SHP77 treated with DMSO at 0.1 percent for 48 hours (cell line): Measurements from ENCODE around the gene C1orf52.

Experiments used
- DNase-seq: peaks from one replicate; lab custom pipeline; 2025; lab: John Stamatoyannopoulos, UW

The C1orf52 gene

DNA sequence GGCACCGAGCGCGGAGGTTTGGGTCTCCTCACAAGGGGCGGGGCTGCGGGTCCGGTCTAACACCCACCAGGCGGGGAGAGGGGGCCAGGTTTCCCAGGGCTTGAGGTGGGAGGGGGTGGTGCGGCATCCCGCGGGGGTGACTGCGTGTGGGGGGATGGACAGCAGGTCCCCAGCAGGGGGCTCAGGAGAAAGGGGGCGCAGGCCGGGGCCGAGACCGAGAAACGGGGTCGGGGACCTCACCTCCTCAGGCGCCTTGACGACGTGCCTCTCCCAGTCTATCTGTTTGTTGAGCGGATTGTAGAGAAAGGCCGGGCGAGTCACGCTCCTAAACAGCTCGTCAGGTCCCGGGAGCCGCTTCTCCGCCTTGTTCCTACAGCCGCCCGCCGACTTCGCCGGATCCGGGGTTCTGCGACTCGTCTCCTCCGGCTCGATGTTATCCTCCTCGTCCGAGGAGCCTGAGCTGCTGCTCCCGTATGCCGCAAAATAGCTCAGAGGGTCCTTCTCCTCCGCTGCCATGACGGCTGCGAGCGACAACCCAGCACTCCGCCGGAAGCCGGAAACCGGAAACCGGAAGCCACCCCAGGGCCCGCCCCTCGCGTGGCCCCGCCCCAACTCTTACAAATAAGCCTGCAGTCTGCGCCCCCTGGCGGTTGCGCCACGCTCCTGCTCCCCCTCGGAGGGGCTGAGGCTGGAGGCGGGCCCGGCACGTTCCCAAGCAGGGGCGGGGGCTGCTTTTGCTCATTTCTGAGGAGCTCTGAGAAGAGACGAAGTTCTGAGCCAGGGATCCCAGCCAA lies at the start of gene C1orf52:
Gene C1orf52 (minus strand): TSS at position 545 of the 794 bp plus-strand sequence. CDS start 29 bp downstream, at position 516.
- DNase-seq: peak; percentile 61

DNA sequence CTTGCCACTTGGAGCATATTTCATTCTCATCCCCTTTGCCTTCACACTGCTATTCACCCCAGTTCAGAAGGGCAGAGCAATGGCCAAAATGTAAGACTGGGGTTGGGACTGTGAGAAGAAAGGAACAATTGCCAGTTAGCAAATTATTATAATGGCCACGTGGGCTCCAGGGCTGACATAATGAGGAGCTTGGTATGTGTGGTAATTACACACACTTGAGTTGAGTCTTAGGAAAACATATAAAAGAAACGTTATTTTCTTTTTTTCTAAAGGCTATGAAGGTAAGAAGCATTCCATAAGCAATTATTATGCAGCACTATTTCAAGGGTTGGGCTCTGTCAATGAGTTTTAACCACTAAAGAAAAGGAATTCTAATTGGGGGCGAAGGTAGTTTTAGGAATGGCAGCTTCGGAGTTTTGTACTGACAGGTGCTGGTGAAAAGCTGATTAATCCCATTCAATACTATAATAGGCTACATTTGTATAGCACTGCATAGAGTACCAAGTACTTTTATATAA lies 49.4 kb upstream of the C1orf52 start:
- no peak for DNase-seq

DNA sequence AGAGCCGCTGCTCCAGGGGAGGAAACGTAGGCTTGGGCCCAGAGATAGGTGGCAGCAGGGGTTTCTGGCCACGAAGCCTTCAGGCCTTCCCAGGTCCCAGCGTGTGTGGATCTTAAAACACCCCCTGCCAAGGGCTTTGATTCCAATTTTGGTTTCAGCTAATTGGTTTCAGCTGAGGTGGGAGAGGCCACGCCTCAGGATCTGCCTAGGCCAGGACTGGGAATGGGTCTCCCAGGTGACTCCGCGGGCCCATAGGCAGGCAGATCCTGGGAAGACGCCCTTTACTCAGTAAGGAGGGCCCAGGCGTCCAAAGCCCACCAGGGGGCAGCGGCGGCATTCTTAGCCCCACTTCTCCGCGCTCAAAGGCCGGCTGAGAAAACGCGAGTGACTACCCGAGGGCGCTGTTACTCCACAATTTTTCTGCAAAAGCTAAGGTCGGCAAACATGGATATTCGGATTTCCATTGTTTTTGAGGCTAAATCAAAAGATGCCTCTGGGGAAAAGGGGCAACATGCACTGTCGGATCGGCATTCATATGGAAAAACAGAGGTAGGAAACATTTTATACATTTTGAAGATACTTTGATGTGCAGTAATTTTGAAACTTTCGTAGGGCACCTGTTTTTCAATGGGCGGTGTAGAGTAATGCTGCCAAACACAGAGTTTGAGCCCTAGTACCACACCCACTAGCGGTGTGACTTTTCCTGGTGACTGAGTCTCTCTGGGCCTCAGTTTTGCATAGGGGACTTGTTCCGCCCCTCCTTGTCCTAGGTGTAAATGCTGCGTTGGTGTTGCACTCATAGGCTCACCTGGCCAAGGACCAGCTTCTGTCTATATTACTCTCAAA lies 48.7 kb upstream of the C1orf52 start:
- DNase-seq: peak; percentile 13

DNA sequence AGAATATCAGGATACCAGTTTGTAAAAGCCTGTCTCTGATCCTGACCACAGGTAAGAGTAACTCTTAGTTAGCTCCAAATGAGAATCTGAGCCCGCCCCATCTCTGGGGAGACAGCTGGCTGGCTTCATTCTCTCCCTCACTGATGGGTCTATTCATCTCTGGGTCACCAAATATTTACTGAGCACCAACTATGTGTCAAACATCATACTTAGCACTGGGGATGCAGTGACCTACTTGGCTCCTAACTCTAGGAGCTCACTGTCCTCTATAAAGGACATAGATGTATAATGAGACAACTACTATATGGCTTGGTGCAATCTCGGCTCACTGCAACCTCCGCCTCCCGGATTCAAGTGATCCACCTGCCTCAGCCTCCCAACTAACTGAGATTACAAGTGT lies 46.8 kb upstream of the C1orf52 start:
- DNase-seq: no peak

DNA sequence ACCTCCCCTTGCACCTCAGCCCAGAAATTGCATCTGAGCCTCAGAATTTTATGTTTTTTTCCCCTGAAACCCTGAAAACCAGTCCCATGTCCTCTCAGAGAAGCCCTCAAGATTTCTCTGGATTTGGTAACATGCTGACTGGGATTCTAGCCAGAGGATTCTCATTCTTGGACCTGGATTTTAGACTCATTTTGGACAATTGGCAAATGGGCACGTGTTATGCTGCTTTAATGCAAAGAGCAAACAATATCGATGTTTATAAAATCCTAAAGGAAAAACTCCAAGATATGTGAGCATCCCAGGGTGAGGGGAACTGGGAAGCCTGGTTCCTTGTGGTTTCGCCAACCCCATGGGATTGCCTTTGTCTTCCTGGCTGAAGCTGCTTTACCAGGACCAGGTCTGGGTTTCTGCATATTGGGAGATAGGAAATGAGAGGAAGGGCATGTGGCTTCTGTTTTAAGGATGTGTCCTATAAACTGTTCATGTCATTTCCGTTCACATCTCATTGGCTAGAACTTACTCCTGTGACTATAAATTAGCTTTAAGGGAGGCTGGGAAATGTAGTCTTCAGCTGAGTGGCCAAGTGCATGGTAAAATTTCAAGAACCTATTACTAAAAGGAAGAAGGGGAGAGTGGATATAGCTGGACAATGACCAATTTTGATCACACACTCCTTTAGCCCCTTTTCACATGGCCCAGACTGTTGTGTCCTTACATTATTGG lies 44.1 kb upstream of the C1orf52 start:
- no peak for DNase-seq

DNA sequence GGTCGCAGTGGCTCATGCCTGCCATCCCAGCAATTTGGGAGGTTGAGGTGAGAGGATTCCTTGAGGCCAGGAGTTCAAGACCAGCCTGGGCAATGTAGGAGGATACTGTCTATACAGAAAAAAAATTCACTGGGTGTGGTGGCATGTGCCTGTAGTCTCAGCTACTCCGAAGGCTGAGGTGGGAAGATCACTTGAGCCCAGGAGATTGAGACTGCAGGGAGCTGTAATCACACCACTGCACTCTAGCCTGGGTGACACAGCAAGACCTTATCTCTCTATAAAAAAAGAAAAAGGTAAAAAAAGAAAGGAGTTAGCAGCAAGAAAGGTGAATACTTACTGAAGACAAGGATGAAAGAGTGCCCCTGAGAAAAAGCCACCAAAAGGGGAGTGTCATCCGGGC lies 40.7 kb upstream of the C1orf52 start:
- no peak for DNase-seq

DNA sequence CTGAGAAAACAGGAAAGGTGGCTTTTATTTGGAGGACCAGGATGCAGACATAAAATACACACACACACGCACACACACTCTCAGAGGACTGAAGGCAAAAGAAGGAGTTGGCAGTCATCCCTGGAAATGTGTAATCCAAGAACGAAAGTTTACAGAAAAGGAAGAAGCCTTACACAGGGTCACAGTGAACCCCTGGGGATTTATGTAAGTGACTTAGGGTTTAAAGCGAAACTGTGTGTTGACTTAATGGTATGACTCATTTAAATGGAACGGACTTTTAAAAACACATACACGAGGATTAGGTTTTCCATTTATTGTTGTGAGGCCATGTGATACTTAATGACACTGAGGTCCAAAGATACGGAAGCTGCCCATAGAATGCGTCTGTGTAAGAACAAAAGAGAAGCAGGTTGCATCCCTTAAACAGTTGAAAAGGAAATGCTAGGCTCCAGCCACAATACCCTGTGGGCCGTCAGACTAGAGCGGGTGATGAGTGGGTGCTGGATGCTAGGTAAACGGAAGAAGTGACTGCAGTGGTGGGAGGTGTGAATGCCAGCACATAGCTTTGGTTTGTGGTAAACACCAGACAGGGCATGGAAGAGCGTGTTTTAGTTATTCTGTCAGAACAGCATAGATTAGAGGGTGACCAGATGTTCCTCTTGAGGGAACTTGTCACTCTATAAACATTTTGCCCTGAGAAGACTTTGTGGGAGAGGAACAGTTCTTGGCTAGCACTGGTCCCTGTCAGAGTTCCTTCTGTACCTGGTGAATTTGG lies 38.6 kb upstream of the C1orf52 start:
- DNase-seq: no peak

DNA sequence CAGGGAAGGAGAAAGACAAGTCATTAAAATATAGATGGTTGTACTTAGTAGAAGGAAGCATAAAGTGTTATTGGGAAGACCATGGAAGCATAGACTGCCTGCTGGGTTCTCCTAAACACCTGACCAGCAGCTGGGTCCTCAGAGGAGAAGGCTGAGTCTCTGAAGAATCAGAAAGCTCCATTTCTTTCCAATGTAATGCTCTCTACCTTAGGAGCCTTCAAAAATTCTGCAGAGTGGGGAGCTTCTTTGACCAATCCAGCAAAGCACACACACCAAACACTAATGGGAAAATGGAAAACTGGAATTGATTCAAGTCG lies 38.0 kb upstream of the C1orf52 start:
- DNase-seq: no peak

DNA sequence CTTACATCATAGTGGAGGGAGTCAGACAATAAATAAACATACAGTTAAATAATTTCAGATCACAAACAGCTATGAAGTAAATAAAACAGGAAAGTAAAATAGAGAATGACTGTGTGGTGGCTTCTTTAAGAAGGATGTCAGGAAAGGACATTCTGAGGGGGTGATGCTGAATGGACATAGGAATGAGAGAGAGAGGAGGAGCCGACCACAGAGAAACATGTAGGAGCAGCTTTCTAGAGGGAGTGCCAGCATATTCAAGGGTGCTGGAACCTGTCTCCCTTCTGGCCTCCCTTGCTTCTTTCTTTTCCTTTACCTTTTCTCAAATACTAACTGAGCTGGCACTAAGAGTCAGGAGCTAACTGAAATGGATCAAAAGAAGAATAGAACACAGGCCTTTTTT lies 37.5 kb upstream of the C1orf52 start:
- DNase-seq: no peak

DNA sequence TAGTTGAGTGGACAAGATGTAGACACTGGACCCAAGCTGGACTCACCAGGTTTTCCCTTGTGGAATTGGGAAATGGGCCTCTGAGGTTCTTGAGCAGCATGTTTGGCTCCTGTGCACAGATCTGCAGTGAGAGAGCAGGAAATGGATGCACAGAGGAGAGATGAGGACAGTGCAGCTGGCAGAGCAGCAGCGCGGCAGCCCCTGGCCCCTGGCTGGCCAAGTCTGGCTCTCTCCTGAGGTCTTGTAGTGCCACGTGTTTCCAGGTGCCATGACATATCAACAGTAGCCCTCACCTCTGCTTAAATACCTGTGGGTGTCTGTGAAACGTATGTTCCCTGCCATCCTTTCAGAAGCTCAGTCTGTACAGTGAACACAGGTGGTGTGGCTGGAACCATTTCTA lies 36.2 kb upstream of the C1orf52 start:
- DNase-seq: no peak

DNA sequence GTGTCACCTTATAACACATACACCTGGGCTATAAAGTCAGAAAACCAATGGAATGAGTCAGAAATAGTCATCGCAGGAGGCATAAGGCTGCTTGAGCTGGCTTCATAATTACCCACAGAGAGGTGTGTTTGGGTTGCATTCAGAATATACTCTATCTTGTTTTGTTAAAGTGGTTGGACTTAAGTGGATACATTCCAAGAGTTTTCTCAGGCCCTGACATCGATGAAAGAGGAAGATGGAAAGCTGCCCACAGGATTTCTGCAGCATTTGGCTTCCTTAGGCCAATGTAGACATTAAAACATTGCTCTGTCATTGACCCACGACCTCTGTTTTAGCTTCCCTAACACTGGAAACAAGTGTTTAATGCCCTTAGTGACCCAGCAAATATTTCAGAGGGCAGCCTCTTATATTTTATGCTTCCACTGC lies 35.6 kb upstream of the C1orf52 start:
- no peak for DNase-seq

DNA sequence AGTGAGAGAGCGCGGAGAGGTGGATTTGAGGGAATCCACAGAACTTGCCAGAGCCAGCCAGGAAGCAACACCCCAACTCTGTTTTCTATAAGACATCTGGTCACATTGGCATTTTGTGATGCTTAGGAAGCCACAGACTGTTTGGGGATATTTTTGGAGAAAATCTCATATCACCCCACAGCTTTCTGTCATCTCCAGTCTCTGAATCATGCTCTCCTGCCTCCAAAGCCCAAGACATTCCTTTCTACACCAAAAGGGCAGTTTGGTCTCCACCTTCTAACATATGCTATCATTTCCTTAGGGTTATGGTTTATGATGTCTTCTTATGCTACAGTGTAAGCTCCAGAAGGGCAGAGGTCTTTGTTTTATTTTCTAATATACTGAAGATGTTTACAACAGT lies 31.4 kb upstream of the C1orf52 start:
- DNase-seq: no peak

DNA sequence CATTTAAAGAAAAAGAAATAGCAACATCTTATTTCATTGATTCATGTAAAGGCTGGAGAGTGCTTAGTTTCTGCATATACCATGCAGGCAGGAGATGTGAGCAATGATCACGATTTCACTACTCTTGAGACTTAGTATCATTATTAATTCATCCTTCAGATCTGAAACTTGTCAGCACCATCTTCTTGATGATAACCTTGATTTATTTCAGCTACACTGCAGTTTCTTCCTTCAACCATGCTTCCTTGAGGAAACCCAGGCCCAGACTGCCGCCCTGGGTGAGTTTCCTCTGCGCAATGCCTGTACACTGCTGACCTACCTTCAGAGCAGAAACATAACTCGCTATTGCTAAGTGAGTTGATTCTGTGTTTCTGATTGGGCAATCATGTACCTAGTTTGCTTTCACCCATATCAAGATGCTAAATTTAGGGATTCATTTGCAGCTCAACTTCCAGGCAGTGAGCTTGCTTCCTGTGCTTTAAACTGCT lies 30.4 kb upstream of the C1orf52 start:
- no peak for DNase-seq

DNA sequence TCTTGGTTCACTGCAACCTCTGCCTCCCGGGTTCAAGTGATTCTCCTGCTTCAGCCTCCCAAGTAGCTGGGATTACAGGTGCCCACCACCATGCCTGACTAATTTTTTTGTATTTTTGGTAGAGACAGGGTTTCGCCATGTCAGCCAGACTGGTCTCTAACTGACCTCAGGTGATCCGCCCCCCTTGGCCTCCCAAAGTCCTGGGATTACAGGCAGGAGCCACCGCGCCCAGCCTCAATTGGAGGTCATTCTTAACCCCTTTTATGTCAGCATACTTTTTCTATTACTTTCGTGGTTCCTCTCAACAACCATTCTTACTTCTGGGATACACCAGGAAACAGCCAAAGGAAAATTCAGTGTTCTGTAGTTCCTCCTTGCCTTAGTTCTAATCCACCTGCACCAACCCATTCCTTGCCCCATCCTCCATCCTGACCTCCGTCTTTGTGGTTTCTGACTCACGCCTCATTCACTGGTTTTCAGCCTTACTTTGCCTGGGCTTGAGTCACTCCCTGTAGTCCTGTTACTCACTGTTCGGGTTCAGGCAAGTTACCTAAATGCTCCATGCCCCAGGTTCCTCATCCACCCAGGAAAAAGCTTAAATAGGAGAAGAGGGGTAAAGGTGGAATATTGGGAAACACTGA lies 29.9 kb upstream of the C1orf52 start:
- no peak for DNase-seq

DNA sequence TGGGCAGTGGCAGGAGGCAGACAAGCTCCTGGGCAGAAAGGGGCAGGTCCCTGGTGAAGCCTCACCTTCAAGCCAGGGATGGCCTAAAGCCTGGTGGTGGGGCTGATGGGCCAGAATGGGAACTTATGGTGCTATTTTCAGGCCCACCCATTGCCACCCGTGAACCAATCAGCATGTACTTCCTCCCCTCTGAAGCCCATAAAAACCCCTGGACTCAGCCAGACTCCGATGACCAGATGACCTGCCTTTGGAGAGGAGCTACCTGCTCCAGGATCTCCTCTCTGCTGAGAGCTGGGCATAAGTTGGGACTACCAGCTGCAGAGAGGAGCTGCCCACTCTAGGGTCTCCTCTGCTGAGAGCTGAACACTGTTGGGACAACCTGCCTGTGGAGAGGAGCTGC lies 24.7 kb upstream of the C1orf52 start:
- no peak for DNase-seq

DNA sequence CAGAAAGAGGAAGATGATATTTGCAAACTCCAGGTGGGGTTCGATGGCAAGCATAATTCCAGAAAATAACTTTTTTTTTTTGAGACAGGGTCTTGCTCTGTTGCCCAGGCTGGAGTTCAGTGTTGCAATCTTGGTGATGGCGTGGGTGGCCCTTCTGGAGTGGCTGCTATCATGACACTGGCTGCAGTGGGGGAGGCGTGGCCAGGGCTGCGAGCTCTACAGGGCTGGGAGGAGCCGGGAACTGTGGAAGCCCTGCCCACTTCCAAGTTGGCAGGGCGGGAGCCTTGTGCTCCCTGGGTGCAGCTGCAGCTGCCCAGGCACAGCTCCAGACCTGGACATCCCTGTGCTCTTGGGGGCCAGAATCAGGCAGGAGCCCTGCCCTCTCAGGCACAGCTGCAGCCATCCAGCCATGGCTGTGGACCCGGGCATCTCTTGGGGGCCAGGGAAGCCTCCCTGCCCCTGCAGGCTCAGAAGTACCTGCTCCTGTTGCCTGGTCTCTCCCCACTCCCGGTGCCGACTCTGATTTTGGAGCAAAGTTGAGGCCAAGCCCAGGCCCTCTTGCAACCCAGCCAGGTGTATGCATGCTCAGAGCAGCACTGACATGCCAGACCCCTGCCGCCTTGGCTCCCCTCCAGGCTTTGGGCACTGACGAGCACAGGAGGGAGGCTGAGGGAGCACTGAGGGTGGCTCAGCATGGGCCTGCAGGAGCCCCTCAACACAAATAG lies 24.2 kb upstream of the C1orf52 start:
- DNase-seq: peak; percentile 48

DNA sequence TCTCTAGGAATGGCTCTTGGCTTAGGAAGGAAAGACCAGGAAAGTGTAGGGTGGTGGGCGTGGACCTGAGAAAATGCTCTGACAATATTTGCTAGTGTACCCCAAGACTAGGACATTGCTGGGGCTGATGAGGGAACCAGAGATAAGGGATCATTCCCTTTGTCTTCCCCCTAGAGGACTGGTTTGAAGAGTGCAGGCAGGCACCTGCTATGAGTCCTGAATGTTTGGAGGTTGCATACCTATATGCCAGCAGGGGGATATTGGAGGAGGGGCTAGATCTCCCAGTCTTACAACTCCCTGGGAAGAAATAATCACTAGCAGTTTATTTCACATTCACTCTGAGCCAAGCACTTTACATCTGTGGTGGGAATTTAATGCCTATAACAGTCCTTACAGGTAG lies 23.0 kb upstream of the C1orf52 start:
- no peak for DNase-seq

DNA sequence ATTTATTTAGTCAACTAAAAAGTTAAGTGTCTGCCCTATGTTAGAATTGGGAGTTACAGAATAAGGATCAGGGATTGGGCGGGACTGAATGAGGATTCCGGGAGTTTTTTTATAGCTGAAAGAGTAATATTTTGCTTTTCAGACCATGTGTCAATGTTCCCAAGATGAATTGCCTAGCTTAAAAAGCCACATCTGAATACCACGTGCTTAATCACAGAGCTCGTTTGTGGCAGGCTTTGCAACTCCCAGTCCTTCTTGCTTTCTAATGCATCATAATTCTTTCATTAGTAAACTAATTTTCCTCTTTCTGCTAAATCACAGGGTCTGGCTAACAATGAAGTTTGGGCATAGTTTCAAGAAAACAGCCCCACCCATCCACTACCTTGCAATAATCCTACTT lies 21.2 kb upstream of the C1orf52 start:
- no peak for DNase-seq

DNA sequence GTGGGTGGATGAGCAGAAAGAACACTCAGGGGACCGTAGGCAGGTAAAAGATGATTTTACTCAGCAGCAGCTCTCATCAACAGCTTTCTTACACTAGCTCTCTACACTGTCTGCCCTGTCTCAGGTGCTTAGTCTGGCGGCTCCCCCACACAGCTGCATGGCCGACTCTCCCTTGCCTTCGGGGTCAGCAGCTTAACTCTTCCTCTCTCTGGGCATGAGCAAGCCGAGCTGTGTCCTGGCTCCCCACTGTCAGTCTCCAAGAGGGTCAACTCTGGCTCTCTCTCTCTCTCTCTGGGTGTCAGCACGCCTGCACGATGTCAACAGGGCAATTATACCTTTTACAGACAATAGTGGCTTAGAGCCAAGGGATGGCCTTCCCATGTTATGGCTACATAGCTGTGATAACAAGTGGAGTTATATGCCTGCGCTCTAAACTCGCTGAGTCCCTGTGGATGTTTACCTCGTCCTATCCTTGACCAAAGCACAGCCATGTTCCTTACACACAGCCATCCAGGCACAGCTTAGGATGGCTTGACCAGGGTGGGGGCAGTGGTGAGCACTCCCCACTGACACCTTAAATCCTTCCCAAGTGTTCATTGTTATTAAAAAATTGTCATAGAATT lies 20.1 kb upstream of the C1orf52 start:
- DNase-seq: no peak

DNA sequence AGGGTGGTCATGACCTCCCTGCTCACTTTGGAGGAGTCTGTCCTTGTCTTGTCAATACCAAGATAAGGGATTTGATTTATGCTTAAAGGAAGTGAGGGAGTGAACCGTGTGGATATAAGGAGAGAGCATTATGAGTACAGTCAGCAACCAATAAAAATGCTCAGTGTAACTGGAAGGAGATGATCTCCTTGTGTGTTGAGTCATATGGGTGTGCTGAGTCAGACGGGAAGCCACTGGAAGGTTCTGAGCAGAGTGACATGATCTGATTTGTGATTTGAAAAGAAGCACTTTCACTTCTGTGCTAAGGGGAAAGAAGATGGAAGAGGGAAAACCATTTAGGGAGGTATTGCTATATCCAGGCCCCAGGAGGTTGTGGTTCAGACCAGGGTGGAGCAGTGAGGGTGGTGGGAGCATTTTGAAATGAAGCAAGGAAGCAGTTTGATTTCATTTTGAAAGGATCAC lies 19.4 kb upstream of the C1orf52 start:
- no peak for DNase-seq
